Suprapubic skin (tissue), 4 donors: Measurements from ENCODE around the gene EDN1. TPM values are rescaled to one million over a fixed set of nuclear protein-coding genes. Genes with fewer than 3 reads are reported as not detected.

Experiments
- DNase-seq, 2 donors: peaks; one replicate each; pipeline ENCODE4 v3.0.0-alpha.2; 2019; ENCODE audit warnings: low spot score in 2 of 2
- H3K27ac ChIP-seq: fragments of 200-600 bp; sonication (generic); one replicate; pipeline ENCODE4 v1.5.1; 2019
- H3K27me3 ChIP-seq: fragments of 200-600 bp; sonication (generic); one replicate; pipeline ENCODE4 v1.5.1; 2019
- H3K36me3 ChIP-seq: fragments of 200-600 bp; sonication (generic); one replicate; pipeline ENCODE4 v1.5.1; 2019
- H3K4me1 ChIP-seq: fragments of 200-600 bp; sonication (generic); one replicate; pipeline ENCODE4 v1.5.1; 2019
- H3K4me3 ChIP-seq: fragments of 200-600 bp; sonication (generic); one replicate; pipeline ENCODE4 v1.5.1; 2019; ENCODE audit warnings: mild to moderate bottlenecking
- H3K9me3 ChIP-seq: fragments of 200-600 bp; sonication (generic); one replicate; pipeline ENCODE4 v1.5.1; 2019
- EP300 ChIP-seq: sonication (generic); formaldehyde crosslinking; IDR thresholded peaks from one replicate; pipeline ENCODE4 v1.6.1; 2017; ENCODE audit warnings: antibody characterized with exemption
- POLR2A ChIP-seq, 2 donors: fragments of 450-650 bp; IDR thresholded peaks; one replicate each; pipeline ENCODE4 v1.6.1; 2017; ENCODE audit warnings: antibody characterized with exemption in 2 of 2, mild to moderate bottlenecking in 2 of 2, moderate library complexity in 2 of 2
- POLR2AphosphoS5 ChIP-seq, 3 donors: sonication (generic); formaldehyde crosslinking; IDR thresholded peaks; one replicate each; pipeline ENCODE4 v1.6.1; 2017; ENCODE audit warnings: antibody characterized with exemption in 3 of 3
- WGBS: methylation state at CpG from one replicate; pipeline ENCODE4 v1.1.5; 2018; 5-methylcytosine and 5-hydroxymethylcytosine counted together
- total RNA-seq, 4 donors: library from RNA; depleted of rRNA; stranded (reverse); fragments of >200 nt; gene quantifications; one replicate each; pipeline ENCODE4 v1.1.0, GENCODE V29; 2016
- TF ChIP-seq, protein P1 (sequence below), 2 donors: fragments of 200-600 bp in 1 of 2; fragments of 450-650 bp in 1 of 2; sonication (generic) in 1 of 2; IDR thresholded peaks; one replicate each; pipeline ENCODE4 v1.5.1; 2016 to 2019; ENCODE audit warnings: antibody characterized with exemption in 2 of 2, mild to moderate bottlenecking in 1 of 2, moderate library complexity in 1 of 2

EDN1 gene
- total RNA-seq, 4 donors from 2014 or later: 18.7 to 23.3 (median 20.7) TPM

DNA sequence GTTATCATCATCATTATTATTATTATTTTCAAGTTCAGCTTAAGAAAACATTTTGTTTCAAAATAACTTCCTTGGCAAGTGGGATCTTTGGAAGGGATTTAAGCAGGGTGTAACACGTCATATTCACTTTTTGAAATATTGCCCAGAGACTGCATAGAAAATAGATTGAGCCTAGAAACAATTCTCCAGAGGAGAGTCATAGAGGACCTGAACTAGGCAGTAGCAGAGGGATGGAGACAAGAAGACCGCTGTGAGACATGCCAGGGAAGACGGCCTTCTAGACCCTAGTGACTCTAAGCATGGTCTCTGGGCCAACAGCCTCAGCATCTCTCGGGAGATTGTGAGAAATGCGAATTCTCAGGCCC lies 55.5 kb downstream of the EDN1 start:
- Histone ChIP-seq H3K27ac (no peak overlapping the region), H3K4me3 (no peak overlapping the region), H3K36me3 (no peaks in the 10 kb centered on the region), H3K9me3 (no peaks in the 10 kb centered on the region), H3K27me3 (no peaks in the 10 kb centered on the region), H3K4me1 (no peaks in the 10 kb centered on the region)
- TF ChIP-seq, protein P1, sequence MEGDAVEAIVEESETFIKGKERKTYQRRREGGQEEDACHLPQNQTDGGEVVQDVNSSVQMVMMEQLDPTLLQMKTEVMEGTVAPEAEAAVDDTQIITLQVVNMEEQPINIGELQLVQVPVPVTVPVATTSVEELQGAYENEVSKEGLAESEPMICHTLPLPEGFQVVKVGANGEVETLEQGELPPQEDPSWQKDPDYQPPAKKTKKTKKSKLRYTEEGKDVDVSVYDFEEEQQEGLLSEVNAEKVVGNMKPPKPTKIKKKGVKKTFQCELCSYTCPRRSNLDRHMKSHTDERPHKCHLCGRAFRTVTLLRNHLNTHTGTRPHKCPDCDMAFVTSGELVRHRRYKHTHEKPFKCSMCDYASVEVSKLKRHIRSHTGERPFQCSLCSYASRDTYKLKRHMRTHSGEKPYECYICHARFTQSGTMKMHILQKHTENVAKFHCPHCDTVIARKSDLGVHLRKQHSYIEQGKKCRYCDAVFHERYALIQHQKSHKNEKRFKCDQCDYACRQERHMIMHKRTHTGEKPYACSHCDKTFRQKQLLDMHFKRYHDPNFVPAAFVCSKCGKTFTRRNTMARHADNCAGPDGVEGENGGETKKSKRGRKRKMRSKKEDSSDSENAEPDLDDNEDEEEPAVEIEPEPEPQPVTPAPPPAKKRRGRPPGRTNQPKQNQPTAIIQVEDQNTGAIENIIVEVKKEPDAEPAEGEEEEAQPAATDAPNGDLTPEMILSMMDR (IDR thresholded peaks at IDR 0.05): no peak
- TF ChIP-seq POLR2A (IDR thresholded peaks at IDR 0.05): no peak
- TF ChIP-seq POLR2AphosphoS5 (IDR thresholded peaks at IDR 0.05): no peak
- no peak for TF ChIP-seq EP300
- no peak for DNase-seq
- 74% methylated on average over 5 of the region's 5 CpGs for WGBS
